Measurements from ENCODE around the gene PARD3B. TPM values are rescaled to one million over a fixed set of nuclear protein-coding genes. Genes with fewer than 3 reads are reported as not detected.

Gene PARD3B
- total and polyA plus RNA-seq, 2 of the 8 experiments (the other 6 are each of a cell fraction or from before 2014, with no cell fraction given): 1.2 to 5.7 TPM

DNA sequence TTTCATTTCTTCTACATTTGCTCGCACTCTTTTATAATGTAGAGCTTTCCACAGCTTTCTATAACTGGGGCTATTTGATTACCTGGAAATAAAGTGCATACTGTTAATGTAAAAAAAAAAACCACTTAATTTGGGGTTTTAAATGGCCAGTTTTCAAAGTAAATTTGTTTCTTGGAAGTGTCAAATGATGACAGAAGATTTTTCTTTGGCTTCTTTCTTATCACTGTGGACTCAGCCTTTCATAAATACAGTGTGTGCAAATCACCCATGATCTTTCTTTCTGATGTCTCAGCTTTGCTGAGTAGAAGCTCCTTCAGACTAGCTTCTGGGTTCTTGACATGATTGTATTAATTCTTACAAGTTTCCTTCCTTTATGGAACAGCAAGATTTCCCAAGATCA is 525.6 kb downstream of the PARD3B start:
- Histone ChIP-seq H3K56ac (replicated peaks; ENCODE audit: insufficient read length, low read depth, low read length) (no peak overlapping the region), H3K4me3 (ENCODE audit: extremely low read depth in 1 of 4, insufficient read depth in 2 of 4, low read depth in 3 of 4, low read length in 4 of 4) (no peak overlapping the region), H2BK12ac (ENCODE audit: low read depth, low read length) (no peak overlapping the region), H2BK15ac (ENCODE audit: low read length) (no peak overlapping the region), H3K4me2 (ENCODE audit: insufficient read depth in 1 of 2, low read depth in 2 of 2, low read length in 2 of 2) (no peak overlapping the region), H4K91ac (replicated peaks; ENCODE audit: insufficient read length, low read length) (no peak overlapping the region), H3K36me3 (ENCODE audit: control insufficient read depth in 2 of 4, insufficient read depth in 4 of 4, low read length in 3 of 4) (no peaks in the 10 kb centered on the region), H2AFZ (ENCODE audit: low read length) (no peak overlapping the region), H4K20me1 (replicated peaks in 1 of 2; ENCODE audit: control insufficient read depth in 1 of 2, insufficient read depth in 2 of 2, low read length in 2 of 2) (no peaks in the 10 kb centered on the region), H2BK5ac (ENCODE audit: low read depth, low read length) (no peak overlapping the region), H4K5ac (ENCODE audit: insufficient read length, low read depth, low read length) (no peak overlapping the region), H3K79me1 (ENCODE audit: low read depth, low read length) (no peaks in the 10 kb centered on the region), H3K23ac (ENCODE audit: insufficient read length) (no peak overlapping the region), H3K9ac (replicated peaks in 1 of 4; ENCODE audit: extremely low read depth in 1 of 4, low read depth in 3 of 4, low read length in 3 of 4) (no peak overlapping the region), H2BK20ac (ENCODE audit: low read length) (no peak overlapping the region), H3K27ac (ENCODE audit: low read depth, low read length) (no peak overlapping the region), H3K4me1 (replicated peaks in 1 of 4; ENCODE audit: control insufficient read depth in 3 of 4, insufficient read depth in 4 of 4, low read length in 3 of 4) (peaks cover 0 to 5% (median 2%) of the 10 kb centered on the region in 4 experiments; a peak in 2 of 7 replicates), H2AK5ac (ENCODE audit: low read depth, low read length) (no peak overlapping the region), H3K18ac (ENCODE audit: extremely low read depth, low read length) (no peak overlapping the region), H3K4ac (replicated peaks; ENCODE audit: insufficient read length, low read depth, low read length) (no peak overlapping the region), H3K23me2 (ENCODE audit: low read depth, low read length) (no peaks in the 10 kb centered on the region), H4K8ac (ENCODE audit: extremely low read depth, insufficient read depth, low read length) (no peak overlapping the region), H3K79me2 (ENCODE audit: control insufficient read depth in 1 of 2, insufficient read depth in 2 of 2, low read length in 2 of 2) (no peaks in the 10 kb centered on the region), H2BK120ac (replicated peaks; ENCODE audit: low read depth, low read length) (no peak overlapping the region), H3K27me3 (replicated peaks in 1 of 4; ENCODE audit: control insufficient read depth in 3 of 4, extremely low read depth in 1 of 4, insufficient read depth in 3 of 4, low read length in 3 of 4) (no peaks in the 10 kb centered on the region), H3K14ac (ENCODE audit: insufficient read length) (no peak overlapping the region), H3K9me3 (ENCODE audit: insufficient read depth in 2 of 2, low read depth in 1 of 2, low read length in 1 of 2) (no peaks in the 10 kb centered on the region)
- POLR2A ChIA-PET (ENCODE audit: partially characterized antibody): interaction anchor here (1.6 kb wide), 1 partner anchor 8 kb away, joined by 4 read pairs; no protein-coding TSS in a partner anchor
- 91% methylated on average over 1 of the region's 1 CpG; no CpG with 5 or more reads in 1 of the 2 experiments for WGBS, 2 experiments (ENCODE audit: extremely low coverage in 1 of 2, insufficient coverage in 1 of 2, insufficient read length in 1 of 2, insufficient replicate concordance in 2 of 2, low coverage in 1 of 2, low lambda C conversion rate in 2 of 2, missing lambda C conversion rate in 1 of 2)
- CTCF ChIA-PET (ENCODE audit: partially characterized antibody): interaction anchor here (0.6 kb wide), 1 partner anchor 146 kb away, joined by 5 read pairs; no protein-coding TSS in a partner anchor
- FAIRE-seq (no peak), DNase-seq (ENCODE audit: low read depth in 1 of 2, low spot score in 2 of 2) (no peak)
- no peak for TF ChIP-seq CHD2 (IDR thresholded peaks at IDR 0.05; ENCODE audit: low read length)

Data from H1 (cell line).